Measurements from ENCODE around the gene KLHL14.

- no peak for TF ChIP-seq POLR2AphosphoS5 (IDR thresholded peaks at IDR 0.05; ENCODE audit: low read depth, low read length)
- no peak for TF ChIP-seq TAF1 (IDR thresholded peaks at IDR 0.05; ENCODE audit: borderline replicate concordance, insufficient read depth, low read length)
These were observed 77.3 kb downstream of the KLHL14 start for GRCh38 chr18:32695534-32695933.

Data from PFSK-1 (cell line).